Esophagus squamous epithelium (tissue), 4 donors: Measurements from ENCODE around the gene RERG.

Source experiments
- CTCF ChIP-seq, 6 experiments: fragments of 450-650 bp in 4 of 6; fragments of 200-600 bp in 2 of 6; sonication (generic) in 2 of 6; IDR thresholded peaks; one replicate each; pipeline ENCODE4 v1.5.1; 2016 to 2019; ENCODE audit warnings: antibody characterized with exemption in 6 of 6, mild to moderate bottlenecking in 4 of 6, moderate library complexity in 4 of 6
- POLR2A ChIP-seq, 4 donors: fragments of 450-650 bp; IDR thresholded peaks; one replicate each; pipeline ENCODE4 v1.6.1; 2017; ENCODE audit warnings: antibody characterized with exemption in 4 of 4, mild to moderate bottlenecking in 4 of 4, moderate library complexity in 3 of 4

GRCh38 chr12:15234508-15234907 lies 13.3 kb upstream of the RERG start:
- TF ChIP-seq CTCF (IDR thresholded peaks at IDR 0.05): no peak
- no peak for TF ChIP-seq POLR2A (IDR thresholded peaks at IDR 0.05)
